ENCODE results near the gene TOX3. TPM values are rescaled to one million over a fixed set of nuclear protein-coding genes. Genes with fewer than 3 reads are reported as not detected.

The TOX3 gene
- total and polyA plus RNA-seq, 7 donors, result 0.03 to 0.10 TPM; not detected in 5

- intact Hi-C loops (cut with DNase I), result no loop called here
- no peak overlapping the region for H3K4me3 ChIP-seq
- H3K36me3 ChIP-seq (ENCODE audit: insufficient read depth in 1 of 2, low read depth in 1 of 2), result no peaks in the 10 kb centered on the region
- no peak for TF ChIP-seq CTCF (IDR thresholded peaks at IDR 0.05)
- WGBS, 3 donors, result 75 to 79% (median 76%) methylated on average over 3 of the region's 3 CpGs
- ATAC-seq (no peak), DNase-seq (no peak)
- H3K4me1 ChIP-seq, result no peaks in the 10 kb centered on the region
- H3K9me3 ChIP-seq, result no peaks in the 10 kb centered on the region
- H3K27me3 ChIP-seq (ENCODE audit: insufficient read depth in 3 of 3, low read length in 2 of 3), result no peaks in the 10 kb centered on the region
- no peak overlapping the region for H3K27ac ChIP-seq
Observed at GRCh38 chr16:52411011-52411410, 135.9 kb downstream of the TOX3 start.

- ATAC-seq, result no peak
- Histone ChIP-seq H3K27ac (no peak overlapping the region), H3K4me3 (no peak overlapping the region), H3K36me3 (ENCODE audit: insufficient read depth in 1 of 2, low read depth in 1 of 2) (no peaks in the 10 kb centered on the region), H3K27me3 (ENCODE audit: insufficient read depth in 3 of 3, low read length in 2 of 3) (no peaks in the 10 kb centered on the region), H3K4me1 (no peaks in the 10 kb centered on the region), H3K9me3 (no peaks in the 10 kb centered on the region)
- DNase-seq, result no peak
- intact Hi-C loops (cut with DNase I), result no loop called here
- no peak for TF ChIP-seq CTCF (IDR thresholded peaks at IDR 0.05)
- WGBS, 3 donors, result 94 to 100% (median 100%) methylated on average over 1 of the region's 1 CpG
Observed at GRCh38 chr16:52408191-52408845, 138.6 kb downstream of the TOX3 start.

GRCh38 chr16:52407778-52408177 is 139.2 kb downstream of the TOX3 start:
- no peak overlapping the region for H3K4me3 ChIP-seq
- H3K36me3 ChIP-seq (ENCODE audit: insufficient read depth in 1 of 2, low read depth in 1 of 2), result no peaks in the 10 kb centered on the region
- no peak for ATAC-seq
- 41 to 48% (median 47%) methylated on average over 1 of the region's 1 CpG for WGBS, 3 donors
- no peaks in the 10 kb centered on the region for H3K4me1 ChIP-seq
- no peaks in the 10 kb centered on the region for H3K27me3 ChIP-seq (ENCODE audit: insufficient read depth in 3 of 3, low read length in 2 of 3)
- no peak overlapping the region for H3K27ac ChIP-seq
- no peaks in the 10 kb centered on the region for H3K9me3 ChIP-seq
- no peak for DNase-seq
- intact Hi-C loops (cut with DNase I), result no loop called here
- TF ChIP-seq CTCF (IDR thresholded peaks at IDR 0.05), result no peak

GRCh38 chr16:52405441-52405840 is 141.5 kb downstream of the TOX3 start:
- 26 to 32% (median 28%) methylated on average over 1 of the region's 1 CpG for WGBS, 3 donors
- ATAC-seq (no peak), DNase-seq (no peak)
- intact Hi-C loops (cut with DNase I), result no loop called here
- no peaks in the 10 kb centered on the region for H3K9me3 ChIP-seq
- H3K27me3 ChIP-seq (ENCODE audit: insufficient read depth in 3 of 3, low read length in 2 of 3), result no peaks in the 10 kb centered on the region
- no peaks in the 10 kb centered on the region for H3K36me3 ChIP-seq (ENCODE audit: insufficient read depth in 1 of 2, low read depth in 1 of 2)
- no peak overlapping the region for H3K4me3 ChIP-seq
- no peaks in the 10 kb centered on the region for H3K4me1 ChIP-seq
- no peak for TF ChIP-seq CTCF (IDR thresholded peaks at IDR 0.05)
- no peak overlapping the region for H3K27ac ChIP-seq

- WGBS, 3 donors, result 83 to 91% (median 88%) methylated on average over 2 of the region's 2 CpGs
- H3K27ac ChIP-seq, result no peak overlapping the region
- no peaks in the 10 kb centered on the region for H3K9me3 ChIP-seq
- no peaks in the 10 kb centered on the region for H3K4me1 ChIP-seq
- H3K4me3 ChIP-seq, result no peak overlapping the region
- ATAC-seq, result no peak
- intact Hi-C loops (cut with DNase I), result no loop called here
- DNase-seq, result no peak
- H3K27me3 ChIP-seq (ENCODE audit: insufficient read depth in 3 of 3, low read length in 2 of 3), result no peaks in the 10 kb centered on the region
- TF ChIP-seq CTCF (IDR thresholded peaks at IDR 0.05), result no peak
- no peaks in the 10 kb centered on the region for H3K36me3 ChIP-seq (ENCODE audit: insufficient read depth in 1 of 2, low read depth in 1 of 2)
Observed at GRCh38 chr16:52404546-52404945, 142.4 kb downstream of the TOX3 start.

All from psoas muscle (tissue), 8 donors.